GM12891 (cell line): ENCODE measurements around the gene SNX9.

Experiments
- POLR2A ChIP-seq: IDR thresholded peaks from 2 replicates; pipeline ENCODE4 v1.6.1; 2011; ENCODE audit warnings: low read depth, low read length, control low read depth
- POLR2AphosphoS5 ChIP-seq: IDR thresholded peaks from 2 replicates; pipeline ENCODE4 v1.6.1; 2011; ENCODE audit warnings: low read depth, low read length, control low read depth
- SPI1 ChIP-seq: IDR thresholded peaks from 2 replicates; pipeline ENCODE4 v1.6.1; 2011; ENCODE audit warnings: low read depth, low read length, control low read depth
- TAF1 ChIP-seq: IDR thresholded peaks from 2 replicates; pipeline ENCODE4 v1.6.1; 2011; ENCODE audit warnings: low read depth, low read length, control low read depth

DNA sequence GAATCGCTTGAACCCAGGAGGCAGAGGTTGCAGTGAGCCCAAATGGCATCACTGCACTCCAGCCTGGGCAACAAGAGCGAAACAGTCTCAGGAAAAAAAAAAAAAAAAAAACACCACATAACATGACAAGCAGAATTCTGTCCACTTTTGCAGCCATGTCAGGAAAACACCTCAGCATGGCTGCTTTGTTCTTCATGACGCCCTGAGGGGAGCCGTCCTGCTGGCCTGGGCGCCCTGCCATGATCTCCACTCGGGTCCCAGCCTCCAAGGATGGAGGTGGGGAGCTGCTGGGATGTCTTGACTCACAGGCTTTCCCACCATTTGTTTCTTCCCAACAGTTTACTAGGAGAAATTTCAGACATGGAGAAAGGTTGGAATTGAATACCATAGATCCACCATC, 42.2 kb downstream of the SNX9 start:
- TF ChIP-seq POLR2A (no peak), TAF1 (no peak), POLR2AphosphoS5 (no peak), SPI1 (no peak)
